Ascending aorta (tissue), 2 donors: Measurements from ENCODE around the gene IL22RA2. TPM values are rescaled to one million over a fixed set of nuclear protein-coding genes. Genes with fewer than 3 reads are reported as not detected.
A peak's percentile ranks its signal among the peaks of the same experiment; 100 is the strongest.
"Not testable (repeated sequence)": the region's sequence is repeated elsewhere in the genome, so short reads cannot be mapped to it uniquely, and the experiment has no call there.

ENCODE experiments used
- DNase-seq, 2 donors: peaks; one replicate each; pipeline ENCODE4 v3.0.0-alpha.2; 2019; ENCODE audit warnings: low spot score in 2 of 2
- H3K27ac ChIP-seq, 2 donors: fragments of 200-600 bp; sonication (generic); one replicate each; pipeline ENCODE4 v1.5.1; 2016 to 2017; ENCODE audit warnings: mild to moderate bottlenecking in 1 of 2
- H3K27me3 ChIP-seq: fragments of 200-600 bp; sonication (generic); one replicate; pipeline ENCODE4 v1.5.1; 2017
- H3K36me3 ChIP-seq, 2 donors: fragments of 200-600 bp; sonication (generic); one replicate each; pipeline ENCODE4 v1.5.1; 2016
- H3K4me1 ChIP-seq, 2 donors: fragments of 200-600 bp; sonication (generic); one replicate each; pipeline ENCODE4 v1.5.1; 2016 to 2017; ENCODE audit warnings: mild to moderate bottlenecking in 1 of 2
- H3K4me3 ChIP-seq, 2 donors: fragments of 200-600 bp; sonication (generic); one replicate each; pipeline ENCODE4 v1.5.1; 2016 to 2017; ENCODE audit warnings: mild to moderate bottlenecking in 1 of 2
- H3K9me3 ChIP-seq, 2 donors: fragments of 200-600 bp; sonication (generic); one replicate each; pipeline ENCODE4 v1.5.1; 2016
- CTCF ChIP-seq, 3 experiments: fragments of 200-600 bp in 2 of 3; fragments of 450-650 bp in 1 of 3; sonication (generic) in 2 of 3; IDR thresholded peaks; one replicate each; pipeline ENCODE4 v1.5.1; 2016 to 2019; ENCODE audit warnings: antibody characterized with exemption in 3 of 3, mild to moderate bottlenecking in 1 of 3, moderate library complexity in 1 of 3
- intact Hi-C: fragments of 100-400 bp; cut with DNase I; formaldehyde crosslinking; loops from one replicate; pipeline ENCODE4 v1.15.1; 2023
- total RNA-seq: library from RNA; depleted of rRNA; stranded (reverse); fragments of >200 nt; gene quantifications from one replicate; pipeline ENCODE4 v1.1.0, GENCODE V29; 2016

IL22RA2 gene
- total RNA-seq, 1 donor from 2014 or later, result not detected

GRCh38 chr6:137217801-137218472, 44.5 kb upstream of the IL22RA2 start:
- no peaks in the 10 kb centered on the region for H3K27me3 ChIP-seq
- no peaks in the 10 kb centered on the region for H3K9me3 ChIP-seq
- TF ChIP-seq CTCF (IDR thresholded peaks at IDR 0.05), result no peak
- H3K4me3 ChIP-seq, result peak overlapping the region; percentile 87 to 93
- intact Hi-C loops, result loop anchor here (2.0 to 10.0 kb wide), 5 partner anchors 94 to 1723 kb away; partner anchors contain the start of genes AHI1, BCLAF1, PEX7 and TNFAIP3
- H3K36me3 ChIP-seq, result no peaks in the 10 kb centered on the region
- H3K4me1 ChIP-seq, result peaks cover 4 to 48% of the 10 kb centered on the region in 2 donors
- DNase-seq, result peak; percentile 12 to 78
- H3K27ac ChIP-seq, result peak overlapping the region; percentile 99

- intact Hi-C loops, result loop anchor here (5.0 to 10.0 kb wide), 4 partner anchors 95 to 1722 kb away; partner anchors contain the start of genes AHI1, BCLAF1 and TNFAIP3
These were observed 43.6 kb upstream of the IL22RA2 start for GRCh38 chr6:137216875-137217553.

GRCh38 chr6:137216106-137216505, 42.7 kb upstream of the IL22RA2 start:
- no peak overlapping the region for H3K27ac ChIP-seq
- intact Hi-C loops, result loop anchor here (5.0 to 10.0 kb wide), 4 partner anchors 96 to 1721 kb away; partner anchors contain the start of genes AHI1, BCLAF1 and TNFAIP3
- H3K4me3 ChIP-seq, result peak overlapping the region; percentile 27 to 93
- H3K4me1 ChIP-seq, result peaks cover 8 to 51% of the 10 kb centered on the region in 2 donors
- H3K9me3 ChIP-seq, result no peaks in the 10 kb centered on the region
- no peak for DNase-seq
- H3K27me3 ChIP-seq, result no peaks in the 10 kb centered on the region
- H3K36me3 ChIP-seq, result no peaks in the 10 kb centered on the region
- TF ChIP-seq CTCF (IDR thresholded peaks at IDR 0.05), result no peak

More at GRCh38 chr6:137216875-137217553, 43.6 kb upstream of the IL22RA2 start:
- no peaks in the 10 kb centered on the region for H3K27me3 ChIP-seq
- no peaks in the 10 kb centered on the region for H3K36me3 ChIP-seq
- no peaks in the 10 kb centered on the region for H3K9me3 ChIP-seq
- H3K27ac ChIP-seq, result peak overlapping the region; percentile 99
- H3K4me1 ChIP-seq, result peaks cover 8 to 50% of the 10 kb centered on the region in 2 donors
- H3K4me3 ChIP-seq, result peak overlapping the region; percentile 87 to 93
- no peak for TF ChIP-seq CTCF (IDR thresholded peaks at IDR 0.05)
- DNase-seq, result no peak

GRCh38 chr6:137215630-137216029, 42.2 kb upstream of the IL22RA2 start:
- peak overlapping the region in 1 of 2 donors; percentile 93 for H3K4me3 ChIP-seq
- H3K27ac ChIP-seq, H3K36me3 ChIP-seq, H3K9me3 ChIP-seq, DNase-seq, H3K27me3 ChIP-seq: not testable (repeated sequence)
- intact Hi-C loops, result loop anchor here (5.0 to 10.0 kb wide), 4 partner anchors 97 to 1721 kb away; partner anchors contain the start of genes AHI1, BCLAF1 and TNFAIP3
- H3K4me1 ChIP-seq, result peaks cover 8 to 55% of the 10 kb centered on the region in 2 donors

- Histone ChIP-seq H3K4me3 (peak overlapping the region in 1 of 2 donors; percentile 93), H3K27ac (peak overlapping the region in 1 of 2 donors; percentile 17), H3K36me3 (no peaks in the 10 kb centered on the region), H3K9me3 (no peaks in the 10 kb centered on the region), H3K4me1 (peaks cover 8 to 60% of the 10 kb centered on the region in 2 donors), H3K27me3 (no peaks in the 10 kb centered on the region)
- DNase-seq, result no peak
- TF ChIP-seq CTCF (IDR thresholded peaks at IDR 0.05), result no peak
- intact Hi-C loops, result loop anchor here (5.0 to 10.0 kb wide), 4 partner anchors 97 to 1720 kb away; partner anchors contain the start of genes AHI1, BCLAF1 and TNFAIP3
These were observed 41.5 kb upstream of the IL22RA2 start for GRCh38 chr6:137214931-137215330.
